OCI-M2 (cell line): Measurements from ENCODE around the gene DNASE1.

ENCODE experiments used
- DNase-seq: peaks from one replicate; lab custom pipeline; 2025; ENCODE audit not compliant: unreplicated experiment; lab: John Stamatoyannopoulos, UW

The DNASE1 gene

GRCh38 chr16:3694051-3694450, 39.6 kb downstream of the DNASE1 start:
- DNase-seq: no peak

- no peak for DNase-seq
Measured at GRCh38 chr16:3695610-3696369, 41.3 kb downstream of the DNASE1 start.

- no peak for DNase-seq
Measured at GRCh38 chr16:3696425-3697218, 42.1 kb downstream of the DNASE1 start.

DNA sequence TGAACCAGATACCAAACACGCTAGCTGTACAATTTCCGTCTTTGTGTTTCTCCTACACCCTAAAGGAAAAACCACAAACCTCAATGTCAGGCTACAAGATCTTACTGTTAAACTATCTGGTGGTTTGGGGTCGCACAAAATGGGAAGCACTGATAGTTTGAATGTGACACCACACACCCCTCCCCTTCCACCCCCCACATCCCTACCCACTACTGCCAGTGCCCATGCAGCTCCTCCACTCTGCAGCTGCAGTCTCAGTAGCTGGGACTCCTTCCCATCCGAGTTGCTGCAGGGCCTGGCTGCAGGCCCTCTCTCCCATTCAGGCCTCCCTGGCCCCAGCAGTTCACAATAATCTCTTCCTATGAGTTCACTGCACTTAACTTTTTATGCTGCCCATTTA, 44.5 kb downstream of the DNASE1 start:
- no peak for DNase-seq

DNA sequence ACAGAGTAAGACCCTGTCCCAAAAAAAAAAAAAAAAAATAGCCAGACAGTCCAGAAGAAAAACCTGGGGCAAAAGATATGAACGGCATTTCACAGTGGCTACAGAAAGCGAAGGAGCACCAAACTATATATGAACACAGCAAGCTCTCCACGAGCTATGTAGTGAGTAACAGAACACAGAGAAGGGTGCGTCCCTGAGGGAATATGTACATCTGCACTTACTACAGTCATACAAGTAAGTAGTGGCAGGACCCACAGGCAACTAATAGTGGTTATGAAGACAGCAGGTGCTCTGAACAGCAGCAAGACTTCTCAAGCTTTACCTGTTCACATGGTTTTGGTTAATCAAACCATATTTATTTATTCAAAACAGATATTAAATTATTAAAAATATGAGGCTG, 47.0 kb downstream of the DNASE1 start:
- DNase-seq: no peak

GRCh38 chr16:3702082-3702481, 47.6 kb downstream of the DNASE1 start:
- no peak for DNase-seq

GRCh38 chr16:3706253-3707012, 51.9 kb downstream of the DNASE1 start:
- no peak for DNase-seq
